ENCODE data around the gene SLC4A9.

The SLC4A9 gene, protein sequence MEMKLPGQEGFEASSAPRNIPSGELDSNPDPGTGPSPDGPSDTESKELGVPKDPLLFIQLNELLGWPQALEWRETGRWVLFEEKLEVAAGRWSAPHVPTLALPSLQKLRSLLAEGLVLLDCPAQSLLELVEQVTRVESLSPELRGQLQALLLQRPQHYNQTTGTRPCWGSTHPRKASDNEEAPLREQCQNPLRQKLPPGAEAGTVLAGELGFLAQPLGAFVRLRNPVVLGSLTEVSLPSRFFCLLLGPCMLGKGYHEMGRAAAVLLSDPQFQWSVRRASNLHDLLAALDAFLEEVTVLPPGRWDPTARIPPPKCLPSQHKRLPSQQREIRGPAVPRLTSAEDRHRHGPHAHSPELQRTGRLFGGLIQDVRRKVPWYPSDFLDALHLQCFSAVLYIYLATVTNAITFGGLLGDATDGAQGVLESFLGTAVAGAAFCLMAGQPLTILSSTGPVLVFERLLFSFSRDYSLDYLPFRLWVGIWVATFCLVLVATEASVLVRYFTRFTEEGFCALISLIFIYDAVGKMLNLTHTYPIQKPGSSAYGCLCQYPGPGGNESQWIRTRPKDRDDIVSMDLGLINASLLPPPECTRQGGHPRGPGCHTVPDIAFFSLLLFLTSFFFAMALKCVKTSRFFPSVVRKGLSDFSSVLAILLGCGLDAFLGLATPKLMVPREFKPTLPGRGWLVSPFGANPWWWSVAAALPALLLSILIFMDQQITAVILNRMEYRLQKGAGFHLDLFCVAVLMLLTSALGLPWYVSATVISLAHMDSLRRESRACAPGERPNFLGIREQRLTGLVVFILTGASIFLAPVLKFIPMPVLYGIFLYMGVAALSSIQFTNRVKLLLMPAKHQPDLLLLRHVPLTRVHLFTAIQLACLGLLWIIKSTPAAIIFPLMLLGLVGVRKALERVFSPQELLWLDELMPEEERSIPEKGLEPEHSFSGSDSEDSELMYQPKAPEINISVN

DNA sequence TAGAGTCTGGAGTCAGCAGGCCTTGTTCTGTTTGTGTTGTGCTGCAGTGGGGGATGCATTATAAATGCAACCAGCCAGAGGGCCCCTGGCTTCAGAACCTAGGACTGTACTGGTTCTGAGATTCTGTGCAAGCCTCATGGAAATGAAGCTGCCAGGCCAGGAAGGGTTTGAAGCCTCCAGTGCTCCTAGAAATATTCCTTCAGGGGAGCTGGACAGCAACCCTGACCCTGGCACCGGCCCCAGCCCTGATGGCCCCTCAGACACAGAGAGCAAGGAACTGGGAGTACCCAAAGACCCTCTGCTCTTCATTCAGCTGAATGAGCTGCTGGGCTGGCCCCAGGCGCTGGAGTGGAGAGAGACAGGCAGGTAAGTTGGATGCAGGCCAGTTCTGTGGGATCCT lies at the start of gene SLC4A9:
SLC4A9 (plus strand) TSS at position 94 of the 400 bp plus-strand sequence; CDS start at position 137, 43 bp downstream.
- DNase-seq, result no peak

DNA sequence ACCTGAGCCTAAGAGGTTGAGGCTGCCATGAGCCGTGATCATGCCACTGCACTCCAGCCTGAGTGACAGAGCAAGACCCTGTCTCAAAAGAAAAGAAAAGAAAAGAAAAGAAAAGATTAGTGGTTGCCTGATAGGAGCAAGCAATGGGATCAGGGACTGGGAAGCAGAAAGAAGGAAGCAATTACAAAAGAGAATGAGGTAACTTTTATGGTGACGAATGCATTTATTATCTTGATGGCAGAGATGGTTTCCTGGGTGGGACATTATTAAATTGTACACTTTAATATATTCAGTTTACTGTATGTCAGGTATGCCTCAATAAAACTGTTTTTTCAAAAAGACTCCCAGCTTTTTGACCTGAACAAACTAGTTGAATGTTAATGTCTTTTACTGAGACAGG lies 49.6 kb upstream of the SLC4A9 start:
- DNase-seq, result no peak

DNA sequence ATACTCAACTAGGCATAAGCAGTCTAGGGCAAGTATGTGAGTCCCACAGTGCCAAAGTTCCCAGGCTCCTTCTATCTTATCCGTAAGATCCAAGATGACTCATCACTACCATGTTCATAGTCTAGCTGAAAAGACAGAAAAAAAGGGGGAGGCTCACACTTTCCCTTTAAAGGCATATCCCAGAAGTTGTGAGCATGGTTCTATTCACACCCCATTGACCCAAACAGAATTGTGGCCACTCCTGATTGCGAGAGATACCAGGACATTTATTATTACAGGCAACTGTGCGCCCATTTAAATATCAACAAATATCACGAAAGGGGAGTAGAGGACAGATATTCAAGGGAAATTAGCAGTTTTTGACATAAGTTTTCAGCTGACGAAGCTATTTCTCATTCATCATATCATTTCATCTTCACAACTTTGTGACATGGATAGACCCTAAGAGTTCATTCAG lies 49.0 kb upstream of the SLC4A9 start:
- no peak for DNase-seq

DNA sequence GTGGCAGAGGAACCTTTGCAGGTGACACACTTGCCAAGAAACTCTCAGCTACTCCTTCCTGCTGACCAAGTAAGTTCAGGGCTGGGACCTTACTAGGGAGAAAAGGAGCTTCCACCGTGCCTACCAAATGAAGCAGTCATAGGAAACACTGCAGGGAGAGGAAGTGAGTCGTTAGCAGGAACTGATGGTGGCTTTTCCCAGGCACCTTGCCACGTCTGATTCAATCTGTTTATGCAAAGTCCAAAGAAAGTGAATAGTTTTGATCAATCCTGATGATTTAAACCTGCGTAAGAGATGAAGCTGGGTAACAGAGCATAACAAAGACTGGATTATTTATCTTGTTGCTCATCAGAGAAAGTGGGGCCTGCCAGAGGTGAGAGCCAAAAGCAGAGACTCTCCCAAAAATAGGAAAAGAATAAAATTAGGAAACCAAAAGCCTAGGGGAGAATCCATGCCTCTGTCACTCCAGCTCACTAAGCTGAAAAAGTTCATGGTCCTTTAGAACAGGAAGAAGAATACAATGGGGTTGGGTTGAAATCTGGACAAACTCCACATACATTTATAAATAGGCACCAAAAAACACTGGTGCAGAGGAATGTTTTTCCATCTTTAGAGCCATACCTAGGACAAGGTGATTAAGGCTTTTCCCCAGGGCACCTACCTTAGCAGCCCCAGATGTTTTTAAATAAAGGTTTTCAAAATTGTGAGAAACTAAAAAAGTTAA lies 47.8 kb upstream of the SLC4A9 start:
- no peak for DNase-seq

DNA sequence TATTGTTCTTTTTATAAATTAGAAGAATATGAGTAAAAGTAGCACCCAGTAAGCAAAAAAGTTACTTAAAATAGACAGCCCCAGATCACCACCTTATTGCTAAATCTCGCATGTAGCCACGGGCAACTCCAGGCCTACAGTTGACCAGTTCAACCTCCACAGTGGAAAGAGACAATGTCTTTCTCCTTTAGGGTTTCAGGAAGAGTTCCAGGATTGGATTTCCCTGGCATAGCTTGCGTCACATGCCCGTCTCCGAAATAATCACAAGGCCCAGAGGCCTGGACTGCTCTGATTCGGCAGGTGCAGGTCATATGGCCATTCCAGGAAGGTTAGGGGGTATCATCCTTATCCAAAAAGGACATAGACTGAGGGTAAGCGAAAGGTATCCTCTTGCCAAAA lies 47.2 kb upstream of the SLC4A9 start:
- no peak for DNase-seq

DNA sequence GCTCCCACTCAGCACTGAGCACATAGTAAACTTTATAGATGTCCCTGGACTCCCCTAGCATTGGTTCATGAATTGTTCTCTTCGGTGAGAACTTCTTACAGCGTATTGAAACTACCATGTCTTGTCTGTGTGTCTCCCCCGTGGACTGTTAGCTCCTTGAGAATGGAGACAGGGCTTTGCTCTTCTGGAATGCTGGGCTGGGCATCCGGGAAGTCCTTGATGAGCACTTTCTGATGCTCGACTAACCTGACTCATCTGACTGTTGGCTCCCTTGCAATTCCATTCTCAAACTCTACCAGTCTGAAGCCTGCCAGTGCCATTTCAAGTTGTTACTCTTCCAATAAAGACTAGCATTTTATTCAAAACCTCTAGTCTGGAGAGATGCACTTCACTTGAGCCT lies 42.1 kb upstream of the SLC4A9 start:
- no peak for DNase-seq

DNA sequence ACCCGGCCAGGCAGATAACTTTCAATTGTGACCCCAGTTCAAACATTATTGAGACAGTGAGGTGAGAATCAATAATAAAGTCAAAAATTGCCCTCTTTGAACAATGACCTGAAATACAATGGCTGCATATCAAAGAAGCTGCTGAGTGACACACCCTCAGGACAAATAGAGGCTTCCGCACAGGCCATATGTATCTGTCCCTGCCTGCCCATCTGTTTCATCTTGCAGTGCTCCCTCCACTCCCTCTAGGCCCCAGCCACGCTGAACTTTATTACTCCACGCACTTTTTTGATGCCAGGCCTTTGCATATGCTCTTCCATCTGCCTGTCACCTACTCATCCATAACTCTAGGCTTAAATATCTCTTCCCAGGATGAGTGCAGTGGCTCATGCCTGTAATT lies 41.2 kb upstream of the SLC4A9 start:
- DNase-seq, result no peak

DNA sequence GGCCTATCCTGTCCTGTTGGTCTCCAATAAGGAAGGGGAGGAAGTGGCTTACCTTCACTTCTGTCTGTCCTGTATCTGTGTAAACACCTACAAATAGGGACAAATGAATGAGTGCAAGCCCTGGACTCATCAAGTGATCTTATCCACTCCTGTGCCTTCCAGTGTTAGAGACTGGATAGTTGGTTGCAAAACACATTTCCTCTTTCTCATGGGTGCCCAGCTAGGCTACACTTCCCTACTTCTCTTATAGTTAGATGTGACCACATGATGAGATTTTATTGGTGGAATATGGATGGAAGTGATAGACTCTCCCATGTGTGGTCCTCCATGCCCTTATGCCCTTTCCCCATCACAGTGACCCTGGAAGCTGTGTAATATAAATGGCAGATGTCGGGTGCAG lies 40.2 kb upstream of the SLC4A9 start:
- DNase-seq, result no peak

DNA sequence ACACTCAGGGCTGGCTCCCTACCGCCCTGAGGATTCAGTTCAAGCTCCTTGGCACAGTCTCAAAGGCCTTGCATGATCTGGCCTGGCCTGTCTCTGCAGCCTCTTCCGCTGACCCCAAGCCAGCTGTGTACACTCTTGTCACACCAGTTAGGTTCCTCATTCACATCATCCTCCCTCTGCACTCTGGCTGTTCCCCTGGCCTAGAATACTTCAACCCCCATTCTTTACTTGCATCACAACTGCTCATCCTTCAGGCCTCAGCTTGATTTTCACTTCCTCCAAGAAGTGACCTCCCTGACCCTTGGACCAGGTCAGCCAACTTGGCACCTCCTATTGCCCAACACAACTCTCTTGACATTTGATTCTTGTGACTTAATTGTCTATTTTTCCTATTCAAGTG lies 38.2 kb upstream of the SLC4A9 start:
- no peak for DNase-seq

DNA sequence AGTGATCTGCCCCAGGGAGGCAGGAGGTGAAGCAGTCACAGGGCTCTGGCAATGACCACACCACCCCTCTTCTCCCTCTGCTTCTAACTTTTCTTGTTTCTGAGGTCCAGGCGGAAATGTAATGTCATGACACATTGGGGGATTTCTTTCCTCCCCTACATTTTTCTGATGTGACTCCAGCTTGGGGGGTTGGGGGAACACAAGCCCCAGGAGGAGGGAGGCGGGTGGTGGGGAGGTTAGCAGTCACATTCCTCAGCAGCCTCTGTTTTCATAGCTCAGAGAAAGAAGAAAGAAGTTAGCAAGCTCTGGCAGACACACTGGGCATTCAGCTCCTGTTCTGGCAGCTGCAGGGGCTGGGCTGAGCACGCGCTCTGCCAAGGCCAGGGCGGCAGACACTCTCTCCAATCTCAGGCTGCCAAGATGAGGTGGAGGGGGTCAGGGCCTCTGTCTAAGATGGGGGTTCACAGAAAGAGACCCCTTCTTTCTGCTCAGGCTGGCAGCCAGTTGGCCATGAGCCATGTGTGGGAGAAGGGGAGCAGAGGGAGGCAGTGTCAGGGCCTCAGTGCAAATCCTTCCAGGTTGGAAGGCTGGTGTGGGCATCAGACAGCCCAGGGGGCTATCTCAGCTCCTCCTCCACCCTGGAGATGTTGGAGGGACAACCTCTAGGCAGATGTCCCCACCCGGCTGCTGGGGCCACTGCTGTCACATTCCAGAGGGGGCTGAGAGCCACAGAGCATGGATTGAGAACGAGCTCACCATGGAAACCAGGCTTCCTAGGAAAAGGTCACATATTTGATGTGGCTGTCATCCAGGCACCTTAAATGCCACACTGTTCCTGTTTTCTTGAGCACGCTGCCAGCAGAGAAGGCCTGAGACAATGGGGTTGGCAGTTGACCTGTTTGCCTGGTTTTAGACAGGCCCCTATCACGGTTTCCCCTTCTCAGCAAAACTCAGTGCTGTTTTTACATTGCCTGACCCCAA lies 37.0 kb upstream of the SLC4A9 start:
- DNase-seq, result no peak

DNA sequence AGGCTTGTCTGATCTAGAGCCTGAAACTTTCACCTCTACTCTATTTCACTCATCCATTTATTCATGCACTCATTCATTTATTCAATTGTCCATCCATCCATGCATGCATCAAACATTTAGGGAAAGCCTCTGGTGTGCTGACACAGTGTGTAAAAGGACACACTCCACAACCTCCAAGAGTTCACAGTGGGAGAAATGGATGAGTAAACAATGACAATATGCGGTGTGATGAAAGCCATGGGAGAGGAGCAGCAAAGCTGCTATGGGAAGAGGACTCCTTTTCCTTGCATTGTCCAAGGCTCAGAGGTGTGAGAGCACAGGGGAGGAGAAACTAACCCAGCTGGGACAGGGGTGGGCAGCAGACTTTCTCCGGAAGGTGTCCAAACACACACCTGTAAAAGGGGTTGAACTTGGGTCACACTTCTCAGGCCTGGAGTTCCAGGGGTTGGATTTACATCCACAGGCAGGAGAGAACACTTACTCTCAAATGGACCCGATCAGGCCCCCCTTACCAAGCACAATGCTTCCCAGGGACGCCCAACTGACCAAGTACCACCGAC lies 35.9 kb upstream of the SLC4A9 start:
- no peak for DNase-seq

DNA sequence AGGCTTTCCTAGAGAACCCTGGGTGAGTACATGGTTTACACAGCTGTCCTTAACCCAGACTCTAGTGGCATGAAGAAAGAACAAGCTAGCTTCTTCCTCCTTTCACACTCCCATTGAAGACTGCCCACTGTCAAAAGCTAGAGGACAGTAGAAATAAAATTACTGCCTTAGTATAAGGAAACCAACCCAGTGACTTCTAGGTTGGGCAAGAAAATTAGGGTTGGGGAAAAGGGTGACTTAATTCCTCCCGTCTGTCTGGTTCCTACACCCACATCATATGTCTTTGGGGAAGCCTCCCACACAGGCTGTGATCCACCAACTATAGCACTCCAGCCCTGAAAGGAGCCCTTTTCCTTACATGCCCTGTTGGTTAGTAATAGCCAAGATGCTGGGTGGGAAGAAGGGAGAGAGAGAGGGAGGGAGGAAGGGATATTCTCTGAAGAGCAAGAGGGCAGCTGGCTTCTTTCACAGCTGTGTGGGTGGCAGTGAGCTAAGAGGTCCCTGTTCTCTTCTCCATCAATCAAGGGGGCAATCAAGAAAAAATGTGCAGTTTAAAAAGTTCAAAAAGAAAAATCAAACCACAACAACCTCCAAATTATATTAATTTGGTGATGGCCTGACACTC lies 35.3 kb upstream of the SLC4A9 start:
- DNase-seq, result no peak

DNA sequence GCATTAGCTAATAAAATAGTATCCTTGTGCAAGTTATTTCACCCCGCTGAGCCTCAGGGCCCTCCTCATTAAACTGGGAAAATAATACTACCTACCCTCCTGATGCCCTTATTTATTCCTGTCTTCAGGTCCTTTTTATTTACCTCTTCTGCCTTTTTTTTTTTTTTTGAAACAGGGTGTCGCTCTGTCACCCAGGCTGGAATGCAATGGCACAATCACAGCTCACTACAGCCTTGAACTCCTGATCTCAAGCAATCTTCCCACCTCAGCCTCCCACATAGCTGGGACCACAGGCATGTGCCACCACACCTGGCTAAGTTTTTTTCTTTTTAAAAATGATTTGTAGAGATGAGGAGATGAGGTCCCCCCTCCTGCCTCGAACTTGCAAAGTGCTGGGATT lies 34.5 kb upstream of the SLC4A9 start:
- DNase-seq, result no peak

DNA sequence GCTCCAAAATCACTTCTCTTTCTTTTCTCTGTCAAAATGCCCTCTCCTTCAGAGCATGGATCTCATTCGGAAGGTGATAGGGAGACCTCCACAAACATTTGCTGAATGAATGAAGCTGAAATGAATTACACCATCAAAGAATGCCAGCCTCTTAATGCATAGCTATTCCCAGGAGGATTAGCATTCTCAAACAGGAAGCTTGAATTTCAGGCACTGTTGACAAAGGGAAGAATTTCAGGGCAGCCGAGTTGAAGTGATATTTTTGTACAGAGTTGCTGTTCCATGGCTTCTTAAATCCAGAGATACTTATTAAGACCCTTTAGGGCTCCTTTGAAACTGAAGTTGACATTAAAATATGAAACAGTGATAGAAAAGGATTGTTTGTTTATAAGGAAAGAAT lies 32.4 kb upstream of the SLC4A9 start:
- no peak for DNase-seq

DNA sequence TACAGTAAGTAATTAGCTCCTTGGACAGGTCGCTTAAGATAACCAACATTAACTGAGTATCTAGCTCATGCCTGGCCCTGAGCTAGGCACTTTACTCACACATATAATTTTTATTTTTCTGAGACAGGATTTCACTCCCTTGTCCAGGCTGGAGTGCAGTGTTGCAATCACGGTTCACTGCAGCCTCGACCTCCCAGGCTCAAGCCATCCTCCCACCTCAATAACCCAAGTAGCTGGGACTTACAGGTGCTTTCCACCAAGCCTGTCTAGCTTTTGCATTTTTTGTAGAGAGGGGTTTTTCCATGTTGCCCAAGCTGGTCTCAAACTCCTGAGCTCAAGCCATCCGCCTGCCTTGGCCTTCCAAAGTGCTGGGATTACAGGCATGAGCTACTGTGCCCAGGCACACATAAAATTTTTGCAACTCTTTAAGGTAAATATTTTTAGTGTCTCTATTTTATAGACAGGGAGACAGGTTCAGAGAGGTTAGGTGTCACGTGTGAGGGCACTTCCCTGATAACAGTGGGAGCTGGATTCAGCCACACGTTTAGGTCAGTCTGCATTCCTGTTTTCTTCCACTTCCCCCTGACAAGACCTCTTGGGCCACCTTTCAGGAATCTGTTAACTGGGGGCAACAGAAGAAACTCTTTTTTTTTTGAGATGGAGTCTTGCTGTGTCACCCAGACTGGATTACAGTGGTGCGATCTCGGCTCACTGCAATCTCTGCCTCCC lies 31.8 kb upstream of the SLC4A9 start:
- DNase-seq, result no peak

DNA sequence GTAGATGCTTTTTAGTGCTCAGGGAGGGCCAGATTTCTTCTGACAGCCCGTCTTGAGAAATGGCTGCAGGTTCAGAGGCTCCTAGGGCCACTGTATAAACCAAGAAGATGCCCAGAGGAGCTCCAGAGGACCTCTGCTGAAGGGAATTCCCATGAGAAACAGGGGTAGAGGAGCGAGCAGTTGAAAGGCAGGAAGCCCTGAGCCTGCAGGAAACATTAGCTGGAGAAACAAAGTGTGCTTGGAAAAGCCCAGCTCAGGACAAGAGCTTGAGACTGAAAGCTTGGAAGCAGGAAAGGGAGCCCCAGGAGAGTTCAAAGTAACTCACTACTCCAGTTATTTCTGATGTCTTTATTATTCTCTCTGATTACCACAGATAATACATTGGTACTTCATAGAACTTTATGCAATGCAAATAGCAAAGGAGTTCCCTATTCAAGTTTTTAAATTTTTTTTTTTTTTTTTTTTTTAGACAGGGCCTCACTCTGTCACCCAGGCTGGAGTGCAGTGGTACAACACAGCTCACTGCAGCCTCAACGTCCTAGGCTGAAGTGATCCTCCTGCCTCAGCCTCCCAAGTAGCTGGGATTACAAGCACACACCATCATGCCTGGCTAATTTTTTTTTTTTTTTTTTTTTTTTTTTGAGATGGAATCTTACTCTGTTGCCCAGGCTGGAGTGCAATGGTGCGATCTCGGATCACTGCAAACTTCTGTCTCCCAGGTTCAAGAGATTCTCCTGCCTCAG lies 30.1 kb upstream of the SLC4A9 start:
- DNase-seq, result no peak

DNA sequence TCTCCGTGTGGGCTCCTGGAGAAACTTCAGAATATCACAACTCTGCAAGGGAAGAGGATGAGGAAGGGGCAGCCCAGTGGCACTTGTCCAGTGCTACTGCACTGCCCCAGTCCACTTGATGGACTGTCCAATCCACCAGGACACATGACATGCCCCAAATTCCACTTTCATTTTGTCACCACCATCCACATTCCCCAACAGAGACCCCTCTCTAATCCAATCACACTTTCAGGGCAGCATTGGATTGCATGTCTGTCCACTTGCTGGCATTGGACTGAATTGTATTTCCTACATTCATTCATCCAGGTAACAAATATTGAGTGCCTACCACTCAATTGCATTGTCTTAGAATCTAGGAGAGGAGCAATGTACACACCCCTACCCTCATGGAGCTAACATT lies 28.4 kb upstream of the SLC4A9 start:
- no peak for DNase-seq

DNA sequence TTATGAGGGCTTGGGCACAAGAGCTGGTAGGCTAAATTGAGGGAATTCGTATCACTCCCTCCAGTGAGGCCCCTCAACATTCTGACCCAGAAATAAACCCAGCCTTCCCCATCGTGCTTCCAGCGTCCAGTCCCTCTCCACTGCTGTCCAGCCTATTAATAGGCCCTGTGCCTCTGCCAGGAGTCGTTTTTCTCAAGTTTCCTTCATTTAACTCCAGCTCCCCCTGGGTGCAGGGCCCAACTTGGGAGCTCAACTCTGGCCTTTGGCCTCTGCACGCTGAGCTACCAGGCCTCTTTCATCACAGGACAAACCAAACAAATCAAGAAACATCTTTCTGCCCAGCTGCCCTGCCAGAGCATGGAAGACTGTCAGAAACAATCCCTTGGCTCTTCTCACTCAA lies 23.6 kb upstream of the SLC4A9 start:
- no peak for DNase-seq

DNA sequence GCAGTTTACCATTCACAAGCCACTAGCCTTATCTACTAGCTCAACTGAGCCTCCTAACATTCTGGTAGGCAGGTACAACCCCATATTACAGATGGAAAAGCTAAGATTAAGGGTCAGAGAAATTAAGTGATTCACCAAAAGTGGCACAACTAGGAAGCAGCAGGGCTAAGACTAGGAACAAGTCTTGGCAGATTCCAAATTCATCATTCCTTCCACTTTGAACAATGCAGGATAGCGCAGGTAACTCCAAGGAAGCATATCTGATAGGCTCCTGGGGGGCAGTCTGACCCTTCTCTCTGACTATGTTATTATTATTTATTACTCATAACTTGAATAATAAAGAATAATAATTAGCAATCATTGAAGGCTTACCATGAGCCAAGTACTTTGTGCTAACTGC lies 22.1 kb upstream of the SLC4A9 start:
- no peak for DNase-seq

DNA sequence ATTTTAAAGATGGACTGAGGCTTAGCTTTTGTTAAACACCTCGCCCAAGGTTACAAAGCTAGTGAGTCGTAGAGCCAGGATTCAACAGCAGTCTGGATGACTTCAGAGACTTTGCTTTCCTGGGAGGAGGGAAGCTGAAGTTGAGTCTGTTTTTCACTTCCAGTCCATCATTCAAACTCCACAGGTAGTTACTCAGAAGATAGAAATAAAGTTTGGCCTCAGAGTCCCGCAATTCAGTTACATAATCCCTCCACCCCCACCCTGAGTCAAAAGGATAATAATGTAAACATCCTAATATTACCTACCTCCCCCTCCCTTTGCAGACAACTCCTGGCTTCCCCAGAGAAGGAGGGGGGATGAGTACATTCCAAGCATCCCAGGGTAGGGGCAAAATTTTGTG lies 21.7 kb upstream of the SLC4A9 start:
- DNase-seq, result no peak

All from stimulated activated CD4-positive, alpha-beta T cell treated with anti-CD3 and anti-CD28 coated beads, Interleukin-2, amount 100 ng/mL, for 24 hours (primary cell).